WERI-Rb-1 (cell line): ENCODE data around the gene MRPL36.
A peak's percentile ranks its signal among the peaks of the same experiment; 100 is the strongest.

Experiments
- DNase-seq: peaks from one replicate; pipeline ENCODE4 v3.0.0-alpha.2; 2020
- H3K27ac ChIP-seq: fragments of 250-450 bp; sonication (Bioruptor Pico); 2 replicates; pipeline ENCODE4 v1.5.1; 2020; ENCODE audit warnings: mild to moderate bottlenecking, moderate library complexity
- H3K27me3 ChIP-seq: fragments of 250-450 bp; sonication (Bioruptor Pico); 2 replicates; pipeline ENCODE4 v1.5.1; 2021; ENCODE audit warnings: mild to moderate bottlenecking, low read depth, moderate library complexity; ENCODE audit not compliant: insufficient read depth, severe bottlenecking
- H3K36me3 ChIP-seq: fragments of 250-450 bp; sonication (Bioruptor Pico); 2 replicates; pipeline ENCODE4 v1.5.1; 2020; ENCODE audit warnings: mild to moderate bottlenecking, moderate library complexity
- H3K4me3 ChIP-seq: 2 replicates; pipeline ENCODE4 v1.5.1; 2011; ENCODE audit warnings: low read depth, mild to moderate bottlenecking, control low read depth, low read length
- H3K9me3 ChIP-seq: fragments of 250-450 bp; sonication (Bioruptor Pico); 2 replicates; pipeline ENCODE4 v1.5.1; 2021; ENCODE audit warnings: mild to moderate bottlenecking, moderate library complexity; ENCODE audit not compliant: severe bottlenecking
- CTCF ChIP-seq: IDR thresholded peaks from 2 replicates; pipeline ENCODE4 v1.5.1; 2011; ENCODE audit warnings: low read depth, mild to moderate bottlenecking, control low read depth, inconsistent platforms, low read length

MRPL36 gene

GRCh38 chr5:1833264-1834021, 33.8 kb upstream of the MRPL36 start:
- DNase-seq, result no peak
- H3K9me3 ChIP-seq, result no peaks in the 10 kb centered on the region
- no peaks in the 10 kb centered on the region for H3K27me3 ChIP-seq
- H3K27ac ChIP-seq, result no peak overlapping the region
- H3K4me3 ChIP-seq, result no peak overlapping the region
- TF ChIP-seq CTCF, result no peak
- peaks cover 4% of the 10 kb centered on the region for H3K36me3 ChIP-seq

GRCh38 chr5:1832511-1833250, 33.0 kb upstream of the MRPL36 start:
- Histone ChIP-seq H3K4me3 (no peak overlapping the region), H3K36me3 (peaks cover 6% of the 10 kb centered on the region), H3K27ac (no peak overlapping the region), H3K9me3 (no peaks in the 10 kb centered on the region), H3K27me3 (no peaks in the 10 kb centered on the region)
- TF ChIP-seq CTCF, result no peak
- DNase-seq, result no peak

GRCh38 chr5:1831677-1832313, 32.2 kb upstream of the MRPL36 start:
- TF ChIP-seq CTCF, result no peak
- DNase-seq, result peak; percentile 67
- no peak overlapping the region for H3K4me3 ChIP-seq
- H3K27me3 ChIP-seq, result no peaks in the 10 kb centered on the region
- H3K36me3 ChIP-seq, result peaks cover 15% of the 10 kb centered on the region
- H3K9me3 ChIP-seq, result no peaks in the 10 kb centered on the region
- H3K27ac ChIP-seq, result no peak overlapping the region

- Histone ChIP-seq H3K27ac (no peak overlapping the region), H3K4me3 (no peak overlapping the region), H3K27me3 (no peaks in the 10 kb centered on the region), H3K9me3 (no peaks in the 10 kb centered on the region), H3K36me3 (peaks cover 18% of the 10 kb centered on the region)
- TF ChIP-seq CTCF, result no peak
- DNase-seq, result no peak
Observed at GRCh38 chr5:1831257-1831656, 31.6 kb upstream of the MRPL36 start.

GRCh38 chr5:1830571-1831228, 31.1 kb upstream of the MRPL36 start:
- H3K27me3 ChIP-seq, result no peaks in the 10 kb centered on the region

More at GRCh38 chr5:1830571-1831228, 31.1 kb upstream of the MRPL36 start:
- DNase-seq, result no peak
- Histone ChIP-seq H3K36me3 (peaks cover 24% of the 10 kb centered on the region), H3K9me3 (no peaks in the 10 kb centered on the region), H3K4me3 (no peak overlapping the region), H3K27ac (no peak overlapping the region)
- TF ChIP-seq CTCF, result no peak
